ENCODE measurements around the gene MSH2.

The MSH2 gene

GRCh38 chr2:47479863-47480262, 76.9 kb downstream of the MSH2 start:
- H3K4me3 ChIP-seq (ENCODE audit: low read length in 2 of 2): no peak overlapping the region
- H3K9me3 ChIP-seq (ENCODE audit: control insufficient read depth in 2 of 2, low read length in 2 of 2): no peaks in the 10 kb centered on the region
- H3K36me3 ChIP-seq (ENCODE audit: control insufficient read depth in 2 of 2, insufficient read depth in 2 of 2, low read length in 2 of 2): peaks cover 2 to 12% of the 10 kb centered on the region in 2 donors
- no peaks in the 10 kb centered on the region for H3K27me3 ChIP-seq (ENCODE audit: control insufficient read depth in 1 of 2, insufficient read depth in 2 of 2, low read length in 2 of 2)
- H3K4me1 ChIP-seq (ENCODE audit: control insufficient read depth, insufficient read depth, low read length): no peaks in the 10 kb centered on the region
- H3K27ac ChIP-seq (ENCODE audit: low read length): no peak overlapping the region
- H3K9ac ChIP-seq (ENCODE audit: low read length in 2 of 2): no peak overlapping the region

GRCh38 chr2:47483191-47483590, 80.2 kb downstream of the MSH2 start:
- Histone ChIP-seq H3K27ac (ENCODE audit: low read length) (no peak overlapping the region), H3K9me3 (ENCODE audit: control insufficient read depth in 2 of 2, low read length in 2 of 2) (no peaks in the 10 kb centered on the region), H3K36me3 (ENCODE audit: control insufficient read depth in 2 of 2, insufficient read depth in 2 of 2, low read length in 2 of 2) (peaks cover 2 to 9% of the 10 kb centered on the region in 2 donors), H3K4me1 (ENCODE audit: control insufficient read depth, insufficient read depth, low read length) (no peaks in the 10 kb centered on the region), H3K9ac (ENCODE audit: low read length in 2 of 2) (no peak overlapping the region), H3K4me3 (ENCODE audit: low read length in 2 of 2) (no peak overlapping the region), H3K27me3 (ENCODE audit: control insufficient read depth in 1 of 2, insufficient read depth in 2 of 2, low read length in 2 of 2) (no peaks in the 10 kb centered on the region)

- H3K36me3 ChIP-seq (ENCODE audit: control insufficient read depth in 2 of 2, insufficient read depth in 2 of 2, low read length in 2 of 2): peaks cover 2 to 5% of the 10 kb centered on the region in 2 donors
- no peaks in the 10 kb centered on the region for H3K4me1 ChIP-seq (ENCODE audit: control insufficient read depth, insufficient read depth, low read length)
- no peaks in the 10 kb centered on the region for H3K9me3 ChIP-seq (ENCODE audit: control insufficient read depth in 2 of 2, low read length in 2 of 2)
- no peak overlapping the region for H3K9ac ChIP-seq (ENCODE audit: low read length in 2 of 2)
- no peak overlapping the region for H3K4me3 ChIP-seq (ENCODE audit: low read length in 2 of 2)
- H3K27ac ChIP-seq (ENCODE audit: low read length): no peak overlapping the region
- no peaks in the 10 kb centered on the region for H3K27me3 ChIP-seq (ENCODE audit: control insufficient read depth in 1 of 2, insufficient read depth in 2 of 2, low read length in 2 of 2)
Observed at GRCh38 chr2:47484396-47484795, 81.4 kb downstream of the MSH2 start.

- no peak overlapping the region for H3K4me3 ChIP-seq (ENCODE audit: low read length in 2 of 2)
- H3K9ac ChIP-seq (ENCODE audit: low read length in 2 of 2): no peak overlapping the region
- H3K27me3 ChIP-seq (ENCODE audit: control insufficient read depth in 1 of 2, insufficient read depth in 2 of 2, low read length in 2 of 2): no peaks in the 10 kb centered on the region
- no peaks in the 10 kb centered on the region for H3K4me1 ChIP-seq (ENCODE audit: control insufficient read depth, insufficient read depth, low read length)
- H3K9me3 ChIP-seq (ENCODE audit: control insufficient read depth in 2 of 2, low read length in 2 of 2): no peaks in the 10 kb centered on the region
- no peak overlapping the region for H3K27ac ChIP-seq (ENCODE audit: low read length)
- peaks cover 2 to 5% of the 10 kb centered on the region in 2 donors for H3K36me3 ChIP-seq (ENCODE audit: control insufficient read depth in 2 of 2, insufficient read depth in 2 of 2, low read length in 2 of 2)
Observed at GRCh38 chr2:47485177-47485576, 82.2 kb downstream of the MSH2 start.

- H3K36me3 ChIP-seq (ENCODE audit: control insufficient read depth in 2 of 2, insufficient read depth in 2 of 2, low read length in 2 of 2): peaks cover 2 to 5% of the 10 kb centered on the region in 2 donors
- no peaks in the 10 kb centered on the region for H3K4me1 ChIP-seq (ENCODE audit: control insufficient read depth, insufficient read depth, low read length)
- no peak overlapping the region for H3K4me3 ChIP-seq (ENCODE audit: low read length in 2 of 2)
- no peaks in the 10 kb centered on the region for H3K9me3 ChIP-seq (ENCODE audit: control insufficient read depth in 2 of 2, low read length in 2 of 2)
- no peak overlapping the region for H3K27ac ChIP-seq (ENCODE audit: low read length)
- H3K9ac ChIP-seq (ENCODE audit: low read length in 2 of 2): no peak overlapping the region
- no peaks in the 10 kb centered on the region for H3K27me3 ChIP-seq (ENCODE audit: control insufficient read depth in 1 of 2, insufficient read depth in 2 of 2, low read length in 2 of 2)
Observed at GRCh38 chr2:47485751-47486300, 82.9 kb downstream of the MSH2 start.

- Histone ChIP-seq H3K9ac (ENCODE audit: low read length in 2 of 2) (no peak overlapping the region), H3K4me3 (ENCODE audit: low read length in 2 of 2) (no peak overlapping the region), H3K4me1 (ENCODE audit: control insufficient read depth, insufficient read depth, low read length) (no peaks in the 10 kb centered on the region), H3K9me3 (ENCODE audit: control insufficient read depth in 2 of 2, low read length in 2 of 2) (no peaks in the 10 kb centered on the region), H3K27me3 (ENCODE audit: control insufficient read depth in 1 of 2, insufficient read depth in 2 of 2, low read length in 2 of 2) (no peaks in the 10 kb centered on the region), H3K27ac (ENCODE audit: low read length) (no peak overlapping the region), H3K36me3 (ENCODE audit: control insufficient read depth in 2 of 2, insufficient read depth in 2 of 2, low read length in 2 of 2) (peaks cover 2 to 5% of the 10 kb centered on the region in 2 donors)
Observed at GRCh38 chr2:47486841-47487497, 84.0 kb downstream of the MSH2 start.

- no peaks in the 10 kb centered on the region for H3K9me3 ChIP-seq (ENCODE audit: control insufficient read depth in 2 of 2, low read length in 2 of 2)
- H3K27ac ChIP-seq (ENCODE audit: low read length): no peak overlapping the region
- no peak overlapping the region for H3K4me3 ChIP-seq (ENCODE audit: low read length in 2 of 2)
- H3K4me1 ChIP-seq (ENCODE audit: control insufficient read depth, insufficient read depth, low read length): no peaks in the 10 kb centered on the region
- no peak overlapping the region for H3K9ac ChIP-seq (ENCODE audit: low read length in 2 of 2)
- H3K27me3 ChIP-seq (ENCODE audit: control insufficient read depth in 1 of 2, insufficient read depth in 2 of 2, low read length in 2 of 2): no peaks in the 10 kb centered on the region
- peaks cover 2 to 5% of the 10 kb centered on the region in 2 donors for H3K36me3 ChIP-seq (ENCODE audit: control insufficient read depth in 2 of 2, insufficient read depth in 2 of 2, low read length in 2 of 2)
Observed at GRCh38 chr2:47487498-47487875, 84.5 kb downstream of the MSH2 start.

GRCh38 chr2:47488870-47489584, 86.1 kb downstream of the MSH2 start:
- peaks cover 0 to 3% of the 10 kb centered on the region in 2 donors for H3K36me3 ChIP-seq (ENCODE audit: control insufficient read depth in 2 of 2, insufficient read depth in 2 of 2, low read length in 2 of 2)
- no peak overlapping the region for H3K4me3 ChIP-seq (ENCODE audit: low read length in 2 of 2)
- no peaks in the 10 kb centered on the region for H3K4me1 ChIP-seq (ENCODE audit: control insufficient read depth, insufficient read depth, low read length)
- H3K27me3 ChIP-seq (ENCODE audit: control insufficient read depth in 1 of 2, insufficient read depth in 2 of 2, low read length in 2 of 2): no peaks in the 10 kb centered on the region
- H3K9me3 ChIP-seq (ENCODE audit: control insufficient read depth in 2 of 2, low read length in 2 of 2): no peaks in the 10 kb centered on the region
- H3K27ac ChIP-seq (ENCODE audit: low read length): no peak overlapping the region
- H3K9ac ChIP-seq (ENCODE audit: low read length in 2 of 2): no peak overlapping the region

- H3K27me3 ChIP-seq (ENCODE audit: control insufficient read depth in 1 of 2, insufficient read depth in 2 of 2, low read length in 2 of 2): no peaks in the 10 kb centered on the region
- H3K9me3 ChIP-seq (ENCODE audit: control insufficient read depth in 2 of 2, low read length in 2 of 2): no peaks in the 10 kb centered on the region
- no peak overlapping the region for H3K9ac ChIP-seq (ENCODE audit: low read length in 2 of 2)
- no peaks in the 10 kb centered on the region for H3K36me3 ChIP-seq (ENCODE audit: control insufficient read depth in 2 of 2, insufficient read depth in 2 of 2, low read length in 2 of 2)
- no peaks in the 10 kb centered on the region for H3K4me1 ChIP-seq (ENCODE audit: control insufficient read depth, insufficient read depth, low read length)
- H3K27ac ChIP-seq (ENCODE audit: low read length): no peak overlapping the region
- no peak overlapping the region for H3K4me3 ChIP-seq (ENCODE audit: low read length in 2 of 2)
Observed at GRCh38 chr2:47490406-47490805, 87.5 kb downstream of the MSH2 start.

- no peaks in the 10 kb centered on the region for H3K36me3 ChIP-seq (ENCODE audit: control insufficient read depth in 2 of 2, insufficient read depth in 2 of 2, low read length in 2 of 2)
- no peaks in the 10 kb centered on the region for H3K27me3 ChIP-seq (ENCODE audit: control insufficient read depth in 1 of 2, insufficient read depth in 2 of 2, low read length in 2 of 2)
- no peak overlapping the region for H3K9ac ChIP-seq (ENCODE audit: low read length in 2 of 2)
- no peak overlapping the region for H3K27ac ChIP-seq (ENCODE audit: low read length)
- H3K9me3 ChIP-seq (ENCODE audit: control insufficient read depth in 2 of 2, low read length in 2 of 2): no peaks in the 10 kb centered on the region
- H3K4me3 ChIP-seq (ENCODE audit: low read length in 2 of 2): no peak overlapping the region
- H3K4me1 ChIP-seq (ENCODE audit: control insufficient read depth, insufficient read depth, low read length): no peaks in the 10 kb centered on the region
Observed at GRCh38 chr2:47493317-47494035, 90.5 kb downstream of the MSH2 start.

All from stomach smooth muscle (tissue), 2 donors.